Endometrial microvascular endothelial cells (primary cell): ENCODE data around the gene TJP3. TPM values are rescaled to one million over a fixed set of nuclear protein-coding genes. Genes with fewer than 3 reads are reported as not detected.

Experiments
- in situ Hi-C: cut with HindIII; loops from 2 replicates; pipeline ENCODE4 v1.10.0; 2017; ENCODE audit warnings: low sequenced_read_pairs, low pct_unique_long_range_greater_than_20kb; ENCODE audit errors: inconsistent ontology term
- total RNA-seq: library from RNA; depleted of rRNA; stranded (reverse); fragments of >200 nt; gene quantifications from one replicate; pipeline ENCODE4 v1.2.3, GENCODE V29; 2015; ENCODE audit errors: inconsistent ontology term

Gene TJP3
- total RNA-seq, 1 donor from 2014 or later = not detected

DNA sequence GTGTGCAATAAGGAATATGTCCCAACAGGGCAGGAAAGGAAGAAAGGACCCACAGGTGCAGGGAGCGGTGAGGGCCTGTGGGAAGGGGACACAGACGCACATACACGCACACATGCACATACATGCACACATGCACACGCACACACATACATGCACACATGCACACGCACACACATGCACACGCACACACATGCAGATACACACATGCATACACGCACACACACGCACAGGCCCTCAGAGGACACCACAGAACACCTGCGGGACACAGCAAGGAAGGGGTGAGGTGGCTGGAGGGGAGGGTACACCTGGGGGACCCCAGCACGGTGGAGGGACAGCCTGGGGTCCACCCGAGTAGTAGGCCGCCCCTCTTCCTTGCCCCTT is 20.8 kb upstream of the TJP3 start:
- in situ Hi-C loops = no loop called here

DNA sequence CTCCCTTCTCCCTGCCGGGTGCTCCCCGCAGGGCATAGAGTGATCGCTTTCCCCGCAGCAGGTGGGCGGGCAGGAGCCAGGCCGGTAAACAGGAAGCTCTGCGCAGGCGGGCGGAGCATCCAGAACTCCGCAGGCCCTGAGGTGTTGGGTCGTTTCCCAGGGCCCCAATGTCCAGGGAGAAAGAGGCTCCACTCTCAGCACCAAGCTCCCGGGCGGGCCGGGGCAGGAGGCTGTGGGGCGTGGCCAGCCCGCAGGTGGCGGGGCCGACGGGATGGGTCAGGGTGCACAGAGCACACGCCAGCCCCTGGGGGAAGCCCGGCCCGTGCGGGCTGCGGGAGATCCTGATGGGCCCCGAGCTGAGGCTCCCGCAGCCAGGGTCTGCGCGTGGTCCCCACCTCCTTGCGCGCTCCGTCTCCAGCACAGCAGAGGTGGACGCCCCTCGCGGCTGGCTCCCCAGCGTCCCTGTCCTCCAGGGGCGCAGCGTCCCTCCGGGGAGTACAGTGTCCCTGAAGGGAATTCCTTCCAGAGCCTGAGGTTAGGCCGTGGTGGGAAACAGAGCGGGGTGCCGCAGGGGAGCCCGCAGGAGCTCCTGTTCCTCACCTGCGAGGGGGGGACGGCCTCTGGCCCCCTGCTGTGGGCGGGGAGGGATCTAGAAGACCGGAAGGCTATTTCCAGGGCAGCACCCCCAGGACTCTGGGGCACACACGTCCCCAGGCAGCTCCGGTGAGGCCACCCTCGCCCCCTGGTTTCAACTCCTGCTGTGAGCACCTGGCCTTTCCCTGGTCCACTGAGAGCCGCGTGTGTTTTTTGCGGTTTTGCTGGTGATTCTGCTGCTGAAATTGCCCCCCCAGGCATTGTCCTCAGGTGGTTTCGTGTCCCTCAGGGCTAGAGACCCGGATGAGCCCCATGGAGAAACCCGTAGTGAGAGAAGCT is 20.1 kb upstream of the TJP3 start:
- in situ Hi-C loops = no loop called here

DNA sequence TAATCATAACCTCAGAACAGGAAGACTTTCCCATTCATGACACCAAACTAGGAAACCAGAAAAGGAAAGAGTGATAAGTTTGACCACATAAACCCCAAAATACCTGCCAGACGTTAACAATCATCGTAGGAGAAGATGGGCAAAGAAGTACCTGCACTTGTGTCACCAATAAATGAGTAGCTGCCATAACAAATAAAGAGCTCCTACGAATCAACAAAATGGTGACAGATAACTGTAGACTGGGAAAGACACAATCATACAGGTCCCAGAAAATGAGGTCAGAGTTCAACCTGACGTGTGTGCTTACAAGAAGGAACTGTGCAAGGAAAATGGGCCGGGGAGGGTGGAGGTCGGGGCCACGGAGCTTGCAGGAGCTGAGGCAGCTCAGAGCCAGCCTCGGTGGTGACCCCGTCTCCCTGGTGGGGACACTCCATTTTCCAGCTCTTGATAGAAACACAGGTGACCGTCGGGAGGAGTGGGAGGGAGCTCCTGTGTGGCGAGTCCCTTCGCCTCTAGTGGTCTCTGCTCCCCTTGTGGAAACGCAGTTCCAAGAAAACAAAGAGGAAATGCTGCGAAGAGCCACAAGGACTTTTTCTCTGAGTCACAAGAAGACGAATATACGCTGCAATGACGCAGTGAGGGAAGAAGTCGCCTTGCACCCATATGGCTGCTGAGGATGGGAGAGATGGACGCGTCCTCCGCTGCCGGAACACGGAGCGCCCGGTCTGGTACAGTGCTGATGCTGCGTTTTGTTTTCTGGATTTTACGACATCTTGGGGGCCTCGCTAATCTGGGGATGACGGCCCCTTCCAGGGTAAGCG is 17.4 kb upstream of the TJP3 start:
- in situ Hi-C loops = no loop called here

DNA sequence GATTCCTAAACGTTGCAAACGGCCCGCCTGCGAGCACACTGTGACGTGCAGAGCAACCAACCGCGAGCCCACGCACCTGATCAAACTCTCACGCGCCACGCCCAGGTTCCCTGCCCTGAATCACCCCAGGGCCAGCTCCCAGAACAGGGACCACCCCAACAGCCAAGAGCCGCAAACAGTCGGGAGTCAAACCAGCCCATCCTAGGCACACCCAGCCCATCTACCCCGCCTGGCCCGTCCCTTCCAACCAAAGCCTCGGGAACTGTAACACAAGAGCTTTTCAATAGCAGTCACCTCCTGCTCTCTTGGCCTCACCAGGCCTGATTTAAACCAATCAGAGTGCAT is 16.8 kb upstream of the TJP3 start:
- in situ Hi-C loops = no loop called here

DNA sequence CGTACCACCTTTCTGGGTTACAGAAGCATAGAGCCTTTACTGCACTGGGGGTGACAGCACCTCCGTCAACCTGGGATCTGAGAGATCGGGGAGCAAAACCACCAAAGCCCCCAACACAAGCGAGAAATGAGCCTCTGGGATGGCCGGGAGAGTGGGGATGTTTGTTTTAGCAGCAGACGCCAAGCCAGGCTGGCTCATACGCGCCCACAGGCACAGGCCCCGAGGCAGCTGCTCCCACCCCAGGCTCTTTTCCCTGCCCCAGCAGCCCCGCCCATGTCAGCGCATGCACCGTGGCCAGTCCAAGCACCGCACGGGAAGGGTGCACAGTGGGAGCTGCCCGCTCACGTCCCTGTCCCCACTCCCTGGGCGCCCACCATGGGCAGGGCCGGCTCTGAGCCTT is 16.5 kb upstream of the TJP3 start:
- in situ Hi-C loops = no loop called here

DNA sequence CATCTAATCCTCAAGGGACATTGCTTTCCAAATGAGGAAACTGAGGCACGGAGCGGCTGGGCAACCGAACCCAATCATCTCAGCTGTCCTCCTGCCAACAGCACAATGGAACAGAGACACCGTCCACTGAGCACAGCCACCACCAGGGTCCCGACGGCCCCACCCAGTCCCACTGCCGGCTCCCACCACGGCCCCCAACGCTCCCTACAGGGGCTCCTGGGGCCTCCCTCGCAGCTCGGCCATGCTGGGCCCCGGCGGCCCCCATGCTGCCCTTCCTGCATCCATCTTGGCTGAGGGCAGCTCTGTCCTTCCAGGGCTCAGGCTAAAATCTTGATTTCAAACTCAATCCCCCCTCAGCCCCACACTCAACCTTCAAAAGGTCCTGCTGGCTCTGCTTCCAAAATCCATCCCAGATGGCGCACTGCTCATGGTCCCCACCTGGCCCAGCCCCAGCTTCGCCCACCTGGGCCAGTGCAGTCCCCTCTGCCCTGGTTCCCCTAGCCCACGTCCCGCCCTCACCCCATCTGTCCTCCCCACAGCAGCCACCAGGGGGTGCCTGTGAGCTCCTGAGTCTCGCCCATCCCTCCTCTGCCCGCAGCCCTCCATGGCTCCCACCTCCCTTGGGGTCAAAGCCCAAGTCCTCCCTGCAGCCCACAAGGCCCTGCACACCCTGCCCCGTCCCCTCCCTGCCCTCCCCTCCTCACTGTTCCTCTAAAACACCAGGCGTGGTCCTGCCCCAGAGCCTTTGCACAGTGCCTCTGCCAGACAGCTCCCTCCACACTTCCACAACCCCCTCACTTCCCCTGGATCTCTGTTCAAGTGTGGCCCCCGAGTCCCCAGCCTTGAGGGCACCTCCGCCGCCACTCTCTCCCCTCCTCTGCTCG is 15.8 kb upstream of the TJP3 start:
- in situ Hi-C loops = no loop called here

DNA sequence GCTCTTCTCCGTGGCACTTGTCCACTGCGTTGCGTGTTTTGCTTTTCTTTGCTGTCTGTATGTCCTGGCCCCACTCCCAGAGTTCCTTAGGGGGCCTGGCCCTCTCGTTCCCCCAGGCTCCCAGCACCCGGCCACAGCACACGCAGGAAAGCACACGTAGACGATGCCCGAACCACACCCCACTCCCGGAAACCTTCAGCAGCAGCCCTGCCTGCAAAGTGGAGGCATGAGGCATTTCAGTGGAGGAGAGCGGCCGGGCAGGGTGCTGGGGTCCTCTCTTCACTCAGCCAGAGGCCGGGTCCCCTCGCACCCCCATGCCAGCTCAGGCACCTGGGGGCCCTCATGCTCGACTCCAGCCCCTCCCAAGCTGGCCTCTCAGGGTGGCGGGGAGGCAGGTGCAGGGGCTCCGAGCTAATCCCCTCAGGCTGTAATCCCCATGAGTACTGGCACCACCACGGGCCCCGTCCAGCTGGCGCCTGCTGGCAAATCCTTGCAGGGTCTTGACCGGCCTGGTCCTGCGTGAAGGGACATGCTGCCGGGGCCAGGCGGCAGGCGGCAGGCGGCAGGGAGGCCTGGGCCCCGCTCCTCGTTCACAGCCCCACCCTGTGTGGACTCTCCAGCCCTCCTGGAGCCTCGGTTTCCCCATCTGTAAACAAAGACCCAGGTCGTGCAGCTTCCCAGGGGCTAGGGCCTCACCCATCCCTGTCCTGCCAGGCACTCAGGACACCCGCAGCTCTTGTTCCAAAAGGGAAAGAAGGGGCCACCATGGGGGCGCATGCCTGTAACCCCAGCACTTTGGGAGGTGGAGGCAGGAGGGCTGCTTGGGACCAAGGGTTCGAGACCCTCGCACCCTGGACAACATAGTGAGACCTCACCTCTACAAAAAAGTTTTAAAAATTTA is 14.9 kb upstream of the TJP3 start:
- in situ Hi-C loops = no loop called here

DNA sequence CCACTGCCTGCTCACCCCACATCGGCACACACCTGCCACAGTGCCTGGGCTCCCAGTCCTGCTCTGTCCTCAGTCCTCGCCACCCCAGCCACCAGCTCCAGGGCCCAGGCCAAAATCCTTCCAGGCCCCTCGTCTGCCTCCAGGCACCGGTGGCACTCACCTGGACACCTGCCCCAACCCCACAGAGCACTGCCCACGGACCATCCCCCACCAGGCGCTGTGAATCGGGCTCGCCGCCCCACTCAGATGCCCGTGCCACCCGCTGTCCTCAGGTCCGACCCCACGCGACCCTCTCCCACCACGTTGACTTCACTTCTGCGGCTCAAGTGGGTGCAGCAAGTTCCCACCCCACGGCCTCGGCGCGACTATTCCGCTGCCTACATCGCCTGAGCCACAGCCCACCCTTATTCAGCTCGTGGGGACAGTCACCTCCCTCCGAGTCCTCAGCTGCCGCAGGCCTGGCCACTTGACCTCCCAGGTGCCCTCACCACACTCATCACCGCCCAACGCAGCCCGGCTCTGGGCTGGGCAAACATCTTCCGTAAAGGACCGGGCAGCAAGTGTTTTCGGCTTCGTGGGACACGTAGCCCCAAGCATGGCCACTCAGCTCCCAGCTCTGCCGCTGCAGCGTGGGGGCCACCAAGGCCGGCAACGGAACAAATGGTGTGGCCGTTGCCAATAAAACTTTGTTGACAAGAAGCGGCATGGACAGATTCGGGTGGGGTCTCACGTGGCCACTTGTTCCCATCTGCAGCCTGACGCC is 13.6 kb upstream of the TJP3 start:
- in situ Hi-C loops = no loop called here

DNA sequence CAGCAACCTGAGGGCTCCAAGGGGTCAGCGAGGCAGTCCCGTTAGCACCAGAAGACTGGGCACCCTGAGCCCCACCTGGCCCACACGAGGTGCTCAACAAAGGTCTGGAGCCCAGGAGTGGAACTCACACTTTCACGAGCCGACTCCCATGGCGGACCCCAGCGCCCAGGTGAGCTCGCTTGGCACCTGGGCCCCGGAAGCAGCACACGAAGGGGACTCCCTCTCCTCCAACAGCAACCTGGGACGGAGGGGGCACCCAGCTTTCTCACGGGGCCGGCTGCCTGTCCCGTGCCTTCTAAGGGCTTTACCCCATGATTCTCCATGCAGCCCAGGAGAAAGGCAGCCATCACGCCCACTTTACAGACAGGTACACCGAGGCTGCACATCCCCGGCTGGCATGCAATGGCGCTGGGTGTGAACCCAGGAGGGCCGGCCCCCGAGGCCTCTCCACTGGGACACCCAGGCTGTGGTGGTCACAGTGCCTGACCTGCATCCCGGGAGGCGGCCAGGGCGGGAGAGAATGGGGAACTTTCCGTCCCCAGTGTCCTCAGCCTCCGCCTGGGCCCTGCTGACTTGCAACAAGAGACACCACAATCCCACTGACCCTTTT is 13.0 kb upstream of the TJP3 start:
- in situ Hi-C loops = no loop called here

DNA sequence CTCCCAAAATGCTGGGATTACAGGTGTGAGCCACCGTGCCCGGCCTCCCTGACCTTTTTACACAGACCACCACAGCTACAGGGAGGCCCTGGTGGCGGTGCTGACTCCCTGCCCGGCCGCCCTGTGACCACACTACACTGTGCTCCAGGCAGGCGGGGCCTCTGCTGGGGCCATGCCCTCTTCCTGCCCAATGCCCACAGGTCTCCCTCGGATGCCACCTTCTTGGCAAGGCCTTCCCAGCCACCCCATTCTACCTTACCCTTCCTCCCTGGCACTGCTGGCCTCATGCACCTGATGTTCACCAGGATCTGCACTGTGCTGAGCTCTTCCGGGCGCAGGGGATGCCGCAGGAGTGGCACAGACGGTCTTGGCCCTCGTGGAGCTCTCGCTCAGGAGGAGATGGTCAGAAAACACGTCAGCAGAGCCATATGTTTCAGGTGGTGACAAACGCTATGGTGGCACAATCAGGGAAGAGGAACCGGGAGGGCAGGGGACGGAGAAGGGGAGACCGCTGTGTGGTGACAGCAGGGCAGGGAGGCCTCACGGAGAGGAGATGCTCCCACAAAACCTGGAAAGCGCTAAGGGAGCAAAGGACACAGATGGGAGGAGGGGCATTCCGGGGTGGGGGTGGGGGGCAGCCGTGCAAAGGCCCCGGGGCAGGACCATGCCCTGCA is 12.1 kb upstream of the TJP3 start:
- in situ Hi-C loops = no loop called here

DNA sequence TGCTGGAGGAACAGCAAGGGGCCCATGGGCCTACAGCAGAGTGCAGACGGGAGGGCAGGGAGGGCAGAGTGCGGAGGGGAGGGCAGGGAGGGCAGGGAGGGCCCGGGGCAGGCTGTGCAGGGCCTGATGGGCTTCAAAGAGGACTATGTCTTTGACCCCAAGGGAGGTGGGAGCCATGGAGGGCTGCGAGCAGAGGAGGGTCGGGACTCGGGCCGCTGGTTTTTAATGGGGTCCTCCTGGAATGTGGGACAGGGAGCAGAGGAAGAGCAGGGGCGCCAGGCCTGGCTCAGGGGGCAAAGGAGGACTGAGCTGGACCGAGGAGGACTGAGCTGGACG is 11.6 kb upstream of the TJP3 start:
- in situ Hi-C loops = no loop called here

DNA sequence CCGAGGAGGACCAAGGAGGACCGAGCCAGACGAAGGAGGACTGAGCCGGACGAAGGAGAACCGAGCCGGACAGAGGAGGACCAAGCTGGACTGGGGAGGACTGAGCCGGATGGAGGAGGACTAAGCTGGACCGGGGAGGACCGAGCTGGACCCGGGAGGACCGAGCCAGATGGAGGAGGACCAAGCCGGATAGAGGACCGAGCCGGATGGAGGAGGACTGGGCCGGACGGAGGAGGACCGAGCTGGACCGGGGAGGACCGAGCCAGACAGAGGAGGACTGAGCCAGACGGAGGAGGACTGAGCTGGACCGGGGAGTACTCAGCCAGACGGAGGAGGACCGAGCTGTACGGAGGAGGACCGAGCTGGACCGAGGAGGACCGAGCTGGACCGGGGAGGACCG is 11.1 kb upstream of the TJP3 start:
- in situ Hi-C loops = no loop called here

DNA sequence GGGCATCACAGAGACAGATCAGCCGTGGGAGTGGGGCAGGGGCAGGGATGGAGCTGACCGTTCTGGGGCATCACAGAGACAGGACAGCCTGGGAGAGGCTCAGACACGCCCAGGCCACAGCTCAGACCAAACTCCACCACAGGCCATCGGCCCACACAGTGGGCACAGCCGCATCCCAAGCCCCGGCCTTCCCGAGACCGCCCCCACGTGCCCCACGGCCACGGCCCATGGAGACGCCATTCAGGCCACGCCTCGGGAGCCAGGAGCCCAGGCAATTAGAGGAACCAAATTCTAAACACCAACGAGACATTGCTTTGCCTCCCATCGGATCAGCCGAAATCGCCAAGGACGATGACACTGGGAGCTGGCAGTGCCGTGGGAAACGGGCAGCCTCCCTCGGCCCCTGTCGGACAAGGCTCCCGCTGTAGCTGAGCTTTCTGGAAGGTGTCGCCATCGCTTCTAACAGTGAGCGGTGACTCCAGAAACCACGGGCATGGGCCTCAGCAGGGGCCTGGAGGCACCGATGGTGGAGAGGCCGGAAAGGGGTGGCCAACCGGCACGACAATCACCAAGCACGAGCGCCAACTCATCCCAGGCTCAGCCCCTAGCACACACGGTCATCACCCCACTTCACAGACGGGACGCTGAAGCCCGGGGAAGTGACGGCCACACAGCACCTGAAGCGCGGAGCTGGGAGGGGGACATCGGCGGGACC is 10.4 kb upstream of the TJP3 start:
- in situ Hi-C loops = no loop called here

DNA sequence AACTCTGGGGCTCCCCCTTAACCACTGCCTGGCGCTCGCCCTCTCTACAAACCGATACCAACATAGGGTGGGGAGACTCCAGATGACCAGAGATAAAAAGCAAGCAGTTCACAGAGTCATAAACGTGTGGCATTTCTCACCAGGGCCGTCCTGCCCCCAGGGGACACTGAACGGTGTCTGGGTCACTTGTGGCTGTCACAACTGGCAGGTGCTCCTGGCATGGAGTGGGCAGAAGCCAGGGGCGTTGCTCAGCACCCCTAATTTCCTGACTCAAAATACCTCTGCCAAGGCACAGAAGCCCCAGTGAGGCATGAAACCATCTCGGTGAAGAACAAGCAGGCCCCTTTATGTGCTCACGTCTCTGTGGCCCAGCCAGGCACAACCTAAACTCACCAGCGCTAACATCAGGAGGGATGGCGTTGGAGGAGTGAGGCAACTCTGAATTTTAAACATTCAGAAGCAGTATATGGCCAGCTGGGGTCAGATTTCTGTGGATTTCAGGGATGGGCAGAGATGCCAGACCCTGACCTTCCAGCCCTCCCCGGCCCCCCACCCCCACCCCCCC is 9.7 kb upstream of the TJP3 start:
- in situ Hi-C loops = no loop called here

DNA sequence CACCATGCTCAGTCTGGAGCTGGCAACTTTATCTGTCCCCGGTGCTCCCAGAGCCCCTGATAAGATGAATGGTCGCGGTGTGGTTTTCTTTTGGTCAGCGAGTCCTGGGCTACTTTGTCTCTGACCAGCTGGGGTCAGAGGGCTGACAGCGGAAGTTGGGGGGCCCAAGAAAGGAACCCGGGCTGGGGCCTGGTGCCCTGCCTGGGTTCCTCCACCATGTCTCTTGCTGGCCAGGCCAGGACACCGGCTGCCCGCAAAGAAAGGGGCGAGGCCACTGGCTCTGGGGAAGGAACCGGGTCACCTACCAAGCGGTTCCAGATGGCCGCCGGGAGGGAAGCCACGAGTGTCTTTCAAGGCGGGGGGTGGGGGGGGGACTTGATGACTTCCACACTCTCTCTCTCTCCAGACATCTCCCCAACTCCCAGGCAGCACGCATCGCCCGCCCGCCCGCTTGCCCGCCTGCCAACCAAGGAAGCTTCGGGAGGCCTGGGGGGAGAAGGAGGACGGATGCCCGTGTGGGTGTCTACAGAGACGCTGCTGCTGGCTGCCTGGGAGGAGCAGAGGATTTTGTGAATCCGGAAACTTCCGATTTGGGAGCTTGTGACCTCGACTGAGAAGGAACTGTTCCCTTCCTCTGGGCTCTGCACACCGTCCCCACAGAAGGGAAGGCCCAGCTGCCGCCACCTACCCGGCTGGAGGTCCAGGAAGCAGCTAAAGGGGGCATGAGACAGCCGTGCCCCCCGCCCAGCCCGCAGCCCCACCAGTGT is 9.0 kb upstream of the TJP3 start:
- in situ Hi-C loops = no loop called here
